GM23338 (cell line): ENCODE results near the gene ZNF318. TPM values are rescaled to one million over a fixed set of nuclear protein-coding genes. Genes with fewer than 3 reads are reported as not detected.

ENCODE experiments used
- ATAC-seq: fragments of 200-7000 bp; cut with Tn5 transposase; 3 replicates; pipeline ENCODE4 v1.9.1; 2020
- DNase-seq: peaks from one replicate; pipeline ENCODE4 v3.0.0-alpha.2; 2015; ENCODE audit warnings: low spot score
- H2AFZ ChIP-seq: fragments of 200-600 bp; sonication (generic); 2 replicates; pipeline ENCODE4 v1.8.0; 2016; ENCODE audit warnings: antibody characterized with exemption, mild to moderate bottlenecking, moderate library complexity
- H3F3A ChIP-seq: fragments of 200-600 bp; sonication (generic); replicated peaks from 2 replicates; pipeline ENCODE4 v1.8.0; 2017; ENCODE audit warnings: antibody characterized with exemption, mixed run types, low read depth
- H3K27ac ChIP-seq: fragments of 200-600 bp; sonication (generic); 2 replicates; pipeline ENCODE4 v1.6.1; 2016; ENCODE audit warnings: low read depth
- H3K27me3 ChIP-seq: fragments of 200-600 bp; sonication (generic); 2 replicates; pipeline ENCODE4 v1.8.0; 2016; ENCODE audit warnings: mild to moderate bottlenecking, mixed run types, moderate library complexity; ENCODE audit not compliant: insufficient read depth
- H3K36me3 ChIP-seq: fragments of 200-600 bp; sonication (generic); 2 replicates; pipeline ENCODE4 v1.8.0; 2016; ENCODE audit warnings: mild to moderate bottlenecking; ENCODE audit not compliant: insufficient read depth
- H3K4me1 ChIP-seq: fragments of 200-600 bp; sonication (generic); 2 replicates; pipeline ENCODE4 v1.8.0; 2016; ENCODE audit warnings: mild to moderate bottlenecking, moderate library complexity; ENCODE audit not compliant: insufficient read depth
- H3K4me2 ChIP-seq: fragments of 200-600 bp; sonication (generic); 2 replicates; pipeline ENCODE4 v1.7.1; 2017; ENCODE audit warnings: mixed run types
- H3K4me3 ChIP-seq: fragments of 200-600 bp; sonication (generic); 2 replicates; pipeline ENCODE4 v1.6.1; 2016; ENCODE audit warnings: mixed run types
- H3K79me2 ChIP-seq: fragments of 200-600 bp; sonication (generic); replicated peaks from 2 replicates; pipeline ENCODE4 v1.8.0; 2017; ENCODE audit warnings: mild to moderate bottlenecking; ENCODE audit not compliant: insufficient read depth
- H3K9me2 ChIP-seq: fragments of 200-600 bp; sonication (generic); 2 replicates; pipeline ENCODE4 v1.8.0; 2017; ENCODE audit not compliant: insufficient read depth
- H4K20me1 ChIP-seq: fragments of 200-600 bp; sonication (generic); replicated peaks from 2 replicates; pipeline ENCODE4 v1.8.0; 2017; ENCODE audit warnings: mild to moderate bottlenecking; ENCODE audit not compliant: insufficient read depth
- H3K27ac Mint-ChIP-seq: 2 replicates; pipeline ENCODE4 v1.8.0; 2020; ENCODE audit warnings: inconsistent platforms, mild to moderate bottlenecking, moderate library complexity, mixed read lengths
- H3K27me3 Mint-ChIP-seq: 3 replicates; pipeline ENCODE4 v1.8.0; 2022; ENCODE audit warnings: low read depth, mild to moderate bottlenecking, moderate library complexity, mixed read lengths, inconsistent platforms; ENCODE audit not compliant: insufficient read depth, poor library complexity
- H3K36me3 Mint-ChIP-seq: 3 replicates; pipeline ENCODE4 v1.8.0; 2021; ENCODE audit warnings: low read depth, mild to moderate bottlenecking, inconsistent platforms, moderate library complexity, mixed read lengths
- H3K4me1 Mint-ChIP-seq: 3 replicates; pipeline ENCODE4 v1.8.0; 2020; ENCODE audit warnings: mild to moderate bottlenecking, inconsistent platforms, mixed read lengths
- H3K4me3 Mint-ChIP-seq: 3 replicates; pipeline ENCODE4 v1.8.0; 2021; ENCODE audit warnings: moderate library complexity, mild to moderate bottlenecking, inconsistent platforms, mixed read lengths
- H3K9me3 Mint-ChIP-seq: 3 replicates; pipeline ENCODE4 v1.8.0; 2020; ENCODE audit warnings: moderate library complexity, mild to moderate bottlenecking, inconsistent platforms, mixed read lengths
- CTCF ChIP-seq, 2 experiments: fragments of 200-600 bp in 1 of 2; sonication (generic) in 1 of 2; conservative IDR thresholded peaks; 2 replicates each; pipeline versions ENCODE4 v1.5.1 to v1.6.1; 2016 to 2017; ENCODE audit warnings: antibody characterized with exemption in 2 of 2, low read depth in 2 of 2, mild to moderate bottlenecking in 2 of 2, moderate library complexity in 1 of 2
- ETS1 ChIP-seq: IDR thresholded peaks from 2 replicates; pipeline ENCODE4 v1.6.1; 2016; ENCODE audit warnings: antibody characterized with exemption
- EZH2 ChIP-seq: fragments of 200-600 bp; sonication (generic); IDR thresholded peaks from one replicate; pipeline ENCODE4 v1.8.0; 2017; ENCODE audit warnings: antibody characterized with exemption, mild to moderate bottlenecking, low read depth; ENCODE audit not compliant: unreplicated experiment
- EZH2phosphoT487 ChIP-seq: fragments of 200-600 bp; sonication (generic); IDR thresholded peaks from one replicate; pipeline ENCODE4 v1.8.1; 2018; ENCODE audit warnings: antibody characterized with exemption; ENCODE audit not compliant: unreplicated experiment
- JUNB ChIP-seq: IDR thresholded peaks from one replicate; pipeline ENCODE4 v1.6.1; 2016; ENCODE audit warnings: antibody characterized with exemption; ENCODE audit not compliant: unreplicated experiment
- NANOG ChIP-seq: IDR thresholded peaks from 2 replicates; pipeline ENCODE4 v1.6.1; 2016; ENCODE audit warnings: antibody characterized with exemption, borderline replicate concordance
- POLR2AphosphoS5 ChIP-seq: IDR thresholded peaks from 2 replicates; pipeline ENCODE4 v1.6.1; 2016; ENCODE audit warnings: antibody characterized with exemption, low read depth
- STAT1 ChIP-seq: IDR thresholded peaks from one replicate; pipeline ENCODE4 v1.6.1; 2016; ENCODE audit warnings: antibody characterized with exemption; ENCODE audit not compliant: unreplicated experiment
- ZNF114 ChIP-seq: fragments of 250-450 bp; sonication (Bioruptor Pico); IDR thresholded peaks from 2 replicates; pipeline ENCODE4 v1.5.0; 2020; ENCODE audit warnings: mild to moderate bottlenecking, moderate library complexity
- ZNF331 ChIP-seq: fragments of 250-450 bp; sonication (Bioruptor Pico); IDR thresholded peaks from 2 replicates; pipeline ENCODE4 v1.5.0; 2020; ENCODE audit warnings: low read depth, mild to moderate bottlenecking, moderate library complexity
- ZNF462 ChIP-seq: fragments of 250-450 bp; sonication (Bioruptor Pico); IDR thresholded peaks from 2 replicates; pipeline ENCODE4 v1.5.0; 2020; ENCODE audit warnings: mild to moderate bottlenecking, moderate library complexity
- polyA plus RNA-seq: library from polyadenylated mRNA; unstranded; fragments of >200 nt; fragmentation: Nextera tagmentation; extraction: Ambion mirVana; gene quantifications from 2 replicates; pipeline ENCODE4 v1.2.1, GENCODE V29; 2016
- total RNA-seq: library from RNA; depleted of rRNA; stranded (reverse); fragments of >200 nt; shearing (Covaris generic); gene quantifications from 2 replicates; pipeline ENCODE4 v1.2.3, GENCODE V29; 2014

ZNF318 gene
- total and polyA plus RNA-seq, 2 experiments from 2014 or later = 8.7 to 19.5 TPM

- no peak overlapping the region for H2AFZ ChIP-seq
- no peak for DNase-seq
- no peaks in the 10 kb centered on the region; the same call in 1 of the 2 replicates for H4K20me1 ChIP-seq
- Mint-ChIP-seq H3K27me3 (peaks cover 1% of the 10 kb centered on the region), H3K27ac (no peak overlapping the region), H3K36me3 (no peaks in the 10 kb centered on the region), H3K4me1 (no peaks in the 10 kb centered on the region), H3K9me3 (no peaks in the 10 kb centered on the region), H3K4me3 (no peak overlapping the region)
- no peaks in the 10 kb centered on the region for H3K36me3 ChIP-seq
- no peak overlapping the region for H3K27ac ChIP-seq
- H3K4me3 ChIP-seq = no peak overlapping the region
- H3K4me2 ChIP-seq = no peak overlapping the region
- no peak for ATAC-seq
- H3K9me2 ChIP-seq = no peaks in the 10 kb centered on the region
- TF ChIP-seq NANOG = no peak
- H3K4me1 ChIP-seq = no peaks in the 10 kb centered on the region
- H3F3A ChIP-seq = no peaks in the 10 kb centered on the region
- no peaks in the 10 kb centered on the region for H3K79me2 ChIP-seq
- H3K27me3 ChIP-seq = no peaks in the 10 kb centered on the region
Observed at GRCh38 chr6:43328528-43328927, 40.9 kb downstream of the ZNF318 start.

GRCh38 chr6:43325876-43326275 is 43.6 kb downstream of the ZNF318 start:
- Mint-ChIP-seq H3K36me3 (no peaks in the 10 kb centered on the region), H3K4me3 (no peak overlapping the region), H3K27ac (no peak overlapping the region), H3K9me3 (no peaks in the 10 kb centered on the region), H3K4me1 (no peaks in the 10 kb centered on the region), H3K27me3 (peaks cover 1% of the 10 kb centered on the region)
- Histone ChIP-seq H3K27me3 (no peaks in the 10 kb centered on the region), H3K9me2 (no peaks in the 10 kb centered on the region), H3K36me3 (no peaks in the 10 kb centered on the region), H3K27ac (no peak overlapping the region), H3F3A (no peaks in the 10 kb centered on the region), H2AFZ (no peak overlapping the region), H3K4me2 (no peak overlapping the region), H4K20me1 (no peaks in the 10 kb centered on the region; the same call in 1 of the 2 replicates), H3K79me2 (no peaks in the 10 kb centered on the region), H3K4me1 (no peaks in the 10 kb centered on the region), H3K4me3 (no peak overlapping the region)
- ATAC-seq (no peak), DNase-seq (no peak)
- TF ChIP-seq EZH2 (no peak), STAT1 (no peak), JUNB (no peak), POLR2AphosphoS5 (no peak), ZNF114 (CRISPR knock-in tag) (no peak), ZNF331 (no peak), ZNF462 (no peak), ETS1 (no peak), CTCF (conservative IDR thresholded peaks at IDR 0.05; ENCODE audit: low read depth in 2 of 2) (no peak), EZH2phosphoT487 (no peak)
